HEK293 (cell line): ENCODE data around the gene AMPD2.

Experiments used
- CTCF ChIA-PET: fragments of 350-600 bp; formaldehyde crosslinking; extraction: SDS; loops from one replicate; lab custom pipeline; 2021; ENCODE audit warnings: antibody characterized with exemption; lab: Yijun Ruan, JAX
- POLR2A ChIA-PET: fragments of 300-600 bp; formaldehyde crosslinking; extraction: SDS; loops from one replicate; lab custom pipeline; 2020; ENCODE audit warnings: antibody characterized with exemption, inconsistent platforms; lab: Yijun Ruan, JAX
- H3K27ac ChIP-seq: fragments of 200-500 bp; sonication (Bioruptor generic); 2 replicates; pipeline ENCODE4 v1.5.1; 2014; ENCODE audit warnings: low read depth, low read length, control low read depth, inconsistent platforms; ENCODE audit errors: extremely low read depth
- H3K36me3 ChIP-seq, 2 experiments: fragments of 200-500 bp in 1 of 2; sonication (Bioruptor generic) in 1 of 2; 1 replicate in 1 of 2; 2 replicates in 1 of 2; pipeline ENCODE4 v1.5.1; 2014 to 2017; ENCODE audit warnings: inconsistent platforms in 2 of 2, low read length in 2 of 2; ENCODE audit not compliant: control insufficient read depth in 2 of 2, insufficient read depth in 1 of 2
- H3K4me1 ChIP-seq: fragments of 200-500 bp; sonication (Bioruptor generic); 2 replicates; pipeline ENCODE4 v1.5.1; 2014; ENCODE audit warnings: mild to moderate bottlenecking, low read length, inconsistent platforms; ENCODE audit not compliant: control insufficient read depth, insufficient read depth
- H3K4me3 ChIP-seq: 2 replicates; pipeline ENCODE4 v1.5.1; 2011; ENCODE audit warnings: low read depth, mild to moderate bottlenecking, control low read depth, low read length, moderate library complexity
- H3K9me3 ChIP-seq: fragments of 200-500 bp; sonication (Bioruptor generic); 2 replicates; pipeline ENCODE4 v1.5.1; 2014; ENCODE audit warnings: low read depth, low read length, inconsistent platforms; ENCODE audit not compliant: control insufficient read depth, insufficient read depth
- EGR2 ChIP-seq: fragments of 450-650 bp; formaldehyde crosslinking; IDR thresholded peaks from 2 replicates; pipeline ENCODE4 v1.5.1; 2016; ENCODE audit warnings: low read depth, missing biosample characterization, missing genetic modification characterization
- GLIS1 ChIP-seq: fragments of 450-650 bp; formaldehyde crosslinking; IDR thresholded peaks from 2 replicates; pipeline ENCODE4 v1.5.1; 2016; ENCODE audit warnings: missing biosample characterization, missing genetic modification characterization
- HOXA7 ChIP-seq: sonication (generic); formaldehyde crosslinking; IDR thresholded peaks from 2 replicates; pipeline ENCODE4 v1.8.1; 2022; ENCODE audit warnings: missing genetic modification reagents, borderline replicate concordance
- KLF17 ChIP-seq: fragments of 450-650 bp; formaldehyde crosslinking; IDR thresholded peaks from 2 replicates; pipeline ENCODE4 v1.5.1; 2016; ENCODE audit warnings: missing biosample characterization, missing genetic modification characterization
- KLF7 ChIP-seq: fragments of 450-650 bp; formaldehyde crosslinking; IDR thresholded peaks from 2 replicates; pipeline ENCODE4 v1.5.1; 2016; ENCODE audit warnings: missing biosample characterization, missing genetic modification characterization, borderline replicate concordance
- SCRT1 ChIP-seq: fragments of 450-650 bp; formaldehyde crosslinking; IDR thresholded peaks from 2 replicates; pipeline ENCODE4 v1.5.1; 2016; ENCODE audit warnings: missing biosample characterization, missing genetic modification characterization, borderline replicate concordance
- TRIM28 ChIP-seq: IDR thresholded peaks from 2 replicates; pipeline ENCODE4 v1.6.1; 2011; ENCODE audit warnings: low read length, control low read depth, borderline replicate concordance
- ZNF133 ChIP-seq: fragments of 450-650 bp; formaldehyde crosslinking; IDR thresholded peaks from 2 replicates; pipeline ENCODE4 v1.5.1; 2016; ENCODE audit warnings: missing biosample characterization, missing genetic modification characterization
- ZNF157 ChIP-seq: fragments of 450-650 bp; formaldehyde crosslinking; IDR thresholded peaks from 2 replicates; pipeline ENCODE4 v1.5.1; 2016; ENCODE audit warnings: missing biosample characterization, missing genetic modification characterization
- ZNF16 ChIP-seq: fragments of 450-650 bp; formaldehyde crosslinking; IDR thresholded peaks from 2 replicates; pipeline ENCODE4 v1.5.1; 2016; ENCODE audit warnings: low read depth, missing biosample characterization, missing genetic modification characterization
- ZNF169 ChIP-seq: fragments of 450-650 bp; formaldehyde crosslinking; IDR thresholded peaks from 2 replicates; pipeline ENCODE4 v1.5.1; 2016; ENCODE audit warnings: missing biosample characterization, missing genetic modification characterization
- ZNF23 ChIP-seq: fragments of 450-650 bp; formaldehyde crosslinking; IDR thresholded peaks from 2 replicates; pipeline ENCODE4 v1.5.1; 2016; ENCODE audit warnings: missing biosample characterization, missing genetic modification characterization, borderline replicate concordance
- ZNF398 ChIP-seq: fragments of 450-650 bp; formaldehyde crosslinking; IDR thresholded peaks from 2 replicates; pipeline ENCODE4 v1.5.1; 2017; ENCODE audit warnings: missing biosample characterization, missing genetic modification characterization
- ZNF501 ChIP-seq: fragments of 450-650 bp; formaldehyde crosslinking; IDR thresholded peaks from 2 replicates; pipeline ENCODE4 v1.5.1; 2016; ENCODE audit warnings: missing biosample characterization, missing genetic modification characterization
- ZNF600 ChIP-seq: fragments of 450-650 bp; formaldehyde crosslinking; IDR thresholded peaks from 2 replicates; pipeline ENCODE4 v1.5.1; 2016; ENCODE audit warnings: missing biosample characterization, missing genetic modification characterization
- ZNF629 ChIP-seq: fragments of 450-650 bp; formaldehyde crosslinking; IDR thresholded peaks from 2 replicates; pipeline ENCODE4 v1.5.1; 2017; ENCODE audit warnings: missing biosample characterization, missing genetic modification characterization
- ZNF660 ChIP-seq: fragments of 450-650 bp; IDR thresholded peaks from 2 replicates; pipeline ENCODE4 v1.5.1; 2018; ENCODE audit warnings: missing biosample characterization, mild to moderate bottlenecking, missing genetic modification characterization
- TF ChIP-seq, protein P1 (sequence below): fragments of 450-650 bp; formaldehyde crosslinking; IDR thresholded peaks from 2 replicates; pipeline ENCODE4 v1.5.1; 2016; ENCODE audit warnings: missing biosample characterization, missing genetic modification characterization
- TF ChIP-seq, protein P2 (sequence below): fragments of 450-650 bp; formaldehyde crosslinking; IDR thresholded peaks from 2 replicates; pipeline ENCODE4 v1.5.1; 2017; ENCODE audit warnings: missing biosample characterization, mild to moderate bottlenecking, missing genetic modification characterization, moderate library complexity
- TF ChIP-seq, protein P3 (sequence below): fragments of 450-650 bp; formaldehyde crosslinking; IDR thresholded peaks from 2 replicates; pipeline ENCODE4 v1.5.1; 2016; ENCODE audit warnings: missing biosample characterization, missing genetic modification characterization
- TF ChIP-seq, protein P4 (sequence below): fragments of 450-650 bp; formaldehyde crosslinking; IDR thresholded peaks from 2 replicates; pipeline ENCODE4 v1.5.1; 2017; ENCODE audit warnings: missing biosample characterization, missing genetic modification characterization
- TF ChIP-seq, protein P5 (sequence below): fragments of 450-650 bp; formaldehyde crosslinking; IDR thresholded peaks from 2 replicates; pipeline ENCODE4 v1.5.1; 2016; ENCODE audit warnings: missing biosample characterization, missing genetic modification characterization

The AMPD2 gene

GRCh38 chr1:109627692-109628399, 8.2 kb downstream of the AMPD2 start (continued):
- TF ChIP-seq, protein P1, sequence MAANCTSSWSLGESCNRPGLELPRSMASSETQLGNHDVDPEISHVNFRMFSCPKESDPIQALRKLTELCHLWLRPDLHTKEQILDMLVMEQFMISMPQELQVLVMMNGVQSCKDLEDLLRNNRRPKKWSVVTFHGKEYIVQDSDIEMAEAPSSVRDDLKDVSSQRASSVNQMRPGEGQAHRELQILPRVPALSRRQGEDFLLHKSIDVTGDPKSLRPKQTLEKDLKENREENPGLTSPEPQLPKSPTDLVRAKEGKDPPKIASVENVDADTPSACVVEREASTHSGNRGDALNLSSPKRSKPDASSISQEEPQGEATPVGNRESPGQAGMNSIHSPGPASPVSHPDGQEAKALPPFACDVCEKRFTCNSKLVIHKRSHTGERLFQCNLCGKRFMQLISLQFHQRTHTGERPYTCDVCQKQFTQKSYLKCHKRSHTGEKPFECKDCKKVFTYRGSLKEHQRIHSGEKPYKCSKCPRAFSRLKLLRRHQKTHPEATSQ (tag by site-specific recombination) = no peak
- TF ChIP-seq TRIM28 (no peak), ZNF660 (tag by site-specific recombination) (no peak), KLF17 (tag by site-specific recombination) (no peak), ZNF133 (tag by site-specific recombination) (no peak)
- TF ChIP-seq, protein P2, sequence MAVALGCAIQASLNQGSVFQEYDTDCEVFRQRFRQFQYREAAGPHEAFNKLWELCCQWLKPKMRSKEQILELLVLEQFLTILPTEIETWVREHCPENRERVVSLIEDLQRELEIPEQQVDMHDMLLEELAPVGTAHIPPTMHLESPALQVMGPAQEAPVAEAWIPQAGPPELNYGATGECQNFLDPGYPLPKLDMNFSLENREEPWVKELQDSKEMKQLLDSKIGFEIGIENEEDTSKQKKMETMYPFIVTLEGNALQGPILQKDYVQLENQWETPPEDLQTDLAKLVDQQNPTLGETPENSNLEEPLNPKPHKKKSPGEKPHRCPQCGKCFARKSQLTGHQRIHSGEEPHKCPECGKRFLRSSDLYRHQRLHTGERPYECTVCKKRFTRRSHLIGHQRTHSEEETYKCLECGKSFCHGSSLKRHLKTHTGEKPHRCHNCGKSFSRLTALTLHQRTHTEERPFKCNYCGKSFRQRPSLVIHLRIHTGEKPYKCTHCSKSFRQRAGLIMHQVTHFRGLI (tag by site-specific recombination) = no peak
- TF ChIP-seq, protein P3, sequence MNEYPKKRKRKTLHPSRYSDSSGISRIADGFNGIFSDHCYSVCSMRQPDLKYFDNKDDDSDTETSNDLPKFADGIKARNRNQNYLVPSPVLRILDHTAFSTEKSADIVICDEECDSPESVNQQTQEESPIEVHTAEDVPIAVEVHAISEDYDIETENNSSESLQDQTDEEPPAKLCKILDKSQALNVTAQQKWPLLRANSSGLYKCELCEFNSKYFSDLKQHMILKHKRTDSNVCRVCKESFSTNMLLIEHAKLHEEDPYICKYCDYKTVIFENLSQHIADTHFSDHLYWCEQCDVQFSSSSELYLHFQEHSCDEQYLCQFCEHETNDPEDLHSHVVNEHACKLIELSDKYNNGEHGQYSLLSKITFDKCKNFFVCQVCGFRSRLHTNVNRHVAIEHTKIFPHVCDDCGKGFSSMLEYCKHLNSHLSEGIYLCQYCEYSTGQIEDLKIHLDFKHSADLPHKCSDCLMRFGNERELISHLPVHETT (tag by site-specific recombination) = no peak
- TF ChIP-seq, all 188 proteins: peak for 0

DNA sequence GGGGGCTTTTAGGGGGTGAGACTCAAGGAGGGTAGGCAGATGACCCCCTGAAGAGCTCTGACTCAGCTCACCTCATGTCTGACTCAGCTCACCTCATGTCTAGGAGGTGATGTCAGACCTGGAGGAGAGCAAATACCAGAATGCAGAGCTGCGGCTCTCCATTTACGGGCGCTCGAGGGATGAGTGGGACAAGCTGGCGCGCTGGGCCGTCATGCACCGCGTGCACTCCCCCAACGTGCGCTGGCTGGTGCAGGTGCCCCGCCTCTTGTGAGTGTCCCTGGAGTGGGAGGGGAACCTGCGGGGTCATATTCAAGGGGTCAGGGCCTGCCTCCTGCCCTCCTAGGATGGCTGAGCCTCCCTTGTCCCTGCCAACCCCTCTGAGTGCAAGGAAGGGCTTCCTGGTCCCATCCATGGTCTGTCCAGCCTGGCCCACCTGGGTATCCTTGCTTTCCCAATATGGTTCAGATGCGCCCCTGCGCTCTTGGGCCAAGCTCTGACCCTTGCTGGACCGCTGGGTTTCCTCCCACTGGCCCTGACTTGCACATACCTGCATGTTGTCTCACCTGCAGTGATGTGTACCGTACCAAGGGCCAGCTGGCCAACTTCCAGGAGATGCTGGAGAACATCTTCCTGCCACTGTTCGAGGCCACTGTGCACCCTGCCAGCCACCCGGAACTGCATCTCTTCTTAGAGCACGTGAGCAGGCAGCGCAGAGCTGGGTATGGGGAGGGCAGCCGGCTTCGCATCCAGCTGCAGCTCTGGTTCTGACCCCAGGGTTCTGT, 9.1 kb downstream of the AMPD2 start:
- POLR2A ChIA-PET = interaction anchor here (0.6 to 4.2 kb wide), 2 partner anchors 80 to 135 kb away, joined by 3 to 25 read pairs; partner anchors contain the start of genes CYB561D1 and GNAI3
- Histone ChIP-seq H3K9me3 (no peaks in the 10 kb centered on the region), H3K36me3 (peaks cover 4 to 70% of the 10 kb centered on the region in 2 experiments; a peak in 2 of 3 replicates), H3K27ac (no peak overlapping the region), H3K4me3 (no peak overlapping the region), H3K4me1 (no peaks in the 10 kb centered on the region)
- CTCF ChIA-PET = interaction anchor here (0.6 to 5.8 kb wide), 6 partner anchors 12 to 109 kb away, joined by 3 to 63 read pairs (median 7); partner anchors contain the start of gene GNAI3
- TF ChIP-seq ZNF600 (peak; percentile 46; the same call in 1 of the 2 replicates), SCRT1 (tag by site-specific recombination) (no peak), ZNF169 (no peak), GLIS1 (peak; percentile 70), KLF7 (tag by site-specific recombination) (no peak), ZNF23 (tag by site-specific recombination) (no peak), HOXA7 (CRISPR knock-in tag) (no peak), ZNF398 (peak; percentile 34; the same call in 1 of the 2 replicates), EGR2 (tag by site-specific recombination) (no peak), ZNF501 (tag by site-specific recombination) (no peak), ZNF629 (tag by site-specific recombination) (peak; percentile 50; the same call in 1 of the 2 replicates), ZNF157 (tag by site-specific recombination) (no peak), ZNF16 (tag by site-specific recombination) (no peak)
- TF ChIP-seq, protein P4, sequence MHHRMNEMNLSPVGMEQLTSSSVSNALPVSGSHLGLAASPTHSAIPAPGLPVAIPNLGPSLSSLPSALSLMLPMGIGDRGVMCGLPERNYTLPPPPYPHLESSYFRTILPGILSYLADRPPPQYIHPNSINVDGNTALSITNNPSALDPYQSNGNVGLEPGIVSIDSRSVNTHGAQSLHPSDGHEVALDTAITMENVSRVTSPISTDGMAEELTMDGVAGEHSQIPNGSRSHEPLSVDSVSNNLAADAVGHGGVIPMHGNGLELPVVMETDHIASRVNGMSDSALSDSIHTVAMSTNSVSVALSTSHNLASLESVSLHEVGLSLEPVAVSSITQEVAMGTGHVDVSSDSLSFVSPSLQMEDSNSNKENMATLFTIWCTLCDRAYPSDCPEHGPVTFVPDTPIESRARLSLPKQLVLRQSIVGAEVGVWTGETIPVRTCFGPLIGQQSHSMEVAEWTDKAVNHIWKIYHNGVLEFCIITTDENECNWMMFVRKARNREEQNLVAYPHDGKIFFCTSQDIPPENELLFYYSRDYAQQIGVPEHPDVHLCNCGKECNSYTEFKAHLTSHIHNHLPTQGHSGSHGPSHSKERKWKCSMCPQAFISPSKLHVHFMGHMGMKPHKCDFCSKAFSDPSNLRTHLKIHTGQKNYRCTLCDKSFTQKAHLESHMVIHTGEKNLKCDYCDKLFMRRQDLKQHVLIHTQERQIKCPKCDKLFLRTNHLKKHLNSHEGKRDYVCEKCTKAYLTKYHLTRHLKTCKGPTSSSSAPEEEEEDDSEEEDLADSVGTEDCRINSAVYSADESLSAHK = no peak
- TF ChIP-seq, protein P5, sequence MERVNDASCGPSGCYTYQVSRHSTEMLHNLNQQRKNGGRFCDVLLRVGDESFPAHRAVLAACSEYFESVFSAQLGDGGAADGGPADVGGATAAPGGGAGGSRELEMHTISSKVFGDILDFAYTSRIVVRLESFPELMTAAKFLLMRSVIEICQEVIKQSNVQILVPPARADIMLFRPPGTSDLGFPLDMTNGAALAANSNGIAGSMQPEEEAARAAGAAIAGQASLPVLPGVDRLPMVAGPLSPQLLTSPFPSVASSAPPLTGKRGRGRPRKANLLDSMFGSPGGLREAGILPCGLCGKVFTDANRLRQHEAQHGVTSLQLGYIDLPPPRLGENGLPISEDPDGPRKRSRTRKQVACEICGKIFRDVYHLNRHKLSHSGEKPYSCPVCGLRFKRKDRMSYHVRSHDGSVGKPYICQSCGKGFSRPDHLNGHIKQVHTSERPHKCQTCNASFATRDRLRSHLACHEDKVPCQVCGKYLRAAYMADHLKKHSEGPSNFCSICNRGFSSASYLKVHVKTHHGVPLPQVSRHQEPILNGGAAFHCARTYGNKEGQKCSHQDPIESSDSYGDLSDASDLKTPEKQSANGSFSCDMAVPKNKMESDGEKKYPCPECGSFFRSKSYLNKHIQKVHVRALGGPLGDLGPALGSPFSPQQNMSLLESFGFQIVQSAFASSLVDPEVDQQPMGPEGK (tag by site-specific recombination) = peak; percentile 53
